LNCaP clone FGC (cell line): ENCODE measurements around the gene OR8B8.

Experiments used
- DNase-seq: peaks from one replicate; pipeline ENCODE4 v3.0.0-alpha.2; 2011; ENCODE audit warnings: low read depth
- H3K4me3 ChIP-seq: 2 replicates; pipeline ENCODE4 v1.5.1; 2011; ENCODE audit warnings: mild to moderate bottlenecking, low read depth, low read length, control low read depth
- CTCF ChIP-seq: IDR thresholded peaks from 2 replicates; pipeline ENCODE4 v1.5.1; 2012; ENCODE audit warnings: mild to moderate bottlenecking; ENCODE audit not compliant: control insufficient read depth, insufficient read depth; ENCODE audit errors: extremely low read depth

OR8B8 gene

GRCh38 chr11:124475265-124475664 is 29.8 kb upstream of the OR8B8 start:
- TF ChIP-seq CTCF = no peak

GRCh38 chr11:124474779-124475178 is 29.3 kb upstream of the OR8B8 start:
- DNase-seq = no peak
- no peak overlapping the region for H3K4me3 ChIP-seq
- TF ChIP-seq CTCF = no peak

More at GRCh38 chr11:124475265-124475664, 29.8 kb upstream of the OR8B8 start:
- no peak for DNase-seq
- H3K4me3 ChIP-seq = no peak overlapping the region

- TF ChIP-seq CTCF = no peak
- no peak overlapping the region for H3K4me3 ChIP-seq
- no peak for DNase-seq
Measured at GRCh38 chr11:124474079-124474478, 28.6 kb upstream of the OR8B8 start.

- DNase-seq = no peak
- no peak for TF ChIP-seq CTCF
Measured at GRCh38 chr11:124473476-124473875, 28.0 kb upstream of the OR8B8 start.

GRCh38 chr11:124470561-124471227 is 25.2 kb upstream of the OR8B8 start:
- no peak for TF ChIP-seq CTCF
- DNase-seq = no peak
- no peak overlapping the region for H3K4me3 ChIP-seq

More at GRCh38 chr11:124473476-124473875, 28.0 kb upstream of the OR8B8 start:
- no peak overlapping the region for H3K4me3 ChIP-seq

GRCh38 chr11:124467381-124467927 is 22.0 kb upstream of the OR8B8 start:
- no peak for DNase-seq

More at GRCh38 chr11:124467381-124467927, 22.0 kb upstream of the OR8B8 start:
- TF ChIP-seq CTCF = no peak
- H3K4me3 ChIP-seq = no peak overlapping the region
